HT-29 (cell line): ENCODE data around the gene ZNF296. TPM values are rescaled to one million over a fixed set of nuclear protein-coding genes. Genes with fewer than 3 reads are reported as not detected.
"Not testable (repeated sequence)": the region's sequence is repeated elsewhere in the genome, so short reads cannot be mapped to it uniquely, and the experiment has no call there.

Source experiments
- DNase-seq: peaks from one replicate; pipeline ENCODE4 v3.0.0-alpha.2; 2015; ENCODE audit warnings: low spot score
- total RNA-seq: library from RNA; depleted of rRNA; stranded (reverse); fragments of >200 nt; shearing (Covaris generic); gene quantifications from 2 replicates; pipeline ENCODE4 v1.2.3, GENCODE V29; 2014; rRNA removed

The ZNF296 gene
- 1.5 and 1.7 TPM in 2 replicates for total RNA-seq

DNA sequence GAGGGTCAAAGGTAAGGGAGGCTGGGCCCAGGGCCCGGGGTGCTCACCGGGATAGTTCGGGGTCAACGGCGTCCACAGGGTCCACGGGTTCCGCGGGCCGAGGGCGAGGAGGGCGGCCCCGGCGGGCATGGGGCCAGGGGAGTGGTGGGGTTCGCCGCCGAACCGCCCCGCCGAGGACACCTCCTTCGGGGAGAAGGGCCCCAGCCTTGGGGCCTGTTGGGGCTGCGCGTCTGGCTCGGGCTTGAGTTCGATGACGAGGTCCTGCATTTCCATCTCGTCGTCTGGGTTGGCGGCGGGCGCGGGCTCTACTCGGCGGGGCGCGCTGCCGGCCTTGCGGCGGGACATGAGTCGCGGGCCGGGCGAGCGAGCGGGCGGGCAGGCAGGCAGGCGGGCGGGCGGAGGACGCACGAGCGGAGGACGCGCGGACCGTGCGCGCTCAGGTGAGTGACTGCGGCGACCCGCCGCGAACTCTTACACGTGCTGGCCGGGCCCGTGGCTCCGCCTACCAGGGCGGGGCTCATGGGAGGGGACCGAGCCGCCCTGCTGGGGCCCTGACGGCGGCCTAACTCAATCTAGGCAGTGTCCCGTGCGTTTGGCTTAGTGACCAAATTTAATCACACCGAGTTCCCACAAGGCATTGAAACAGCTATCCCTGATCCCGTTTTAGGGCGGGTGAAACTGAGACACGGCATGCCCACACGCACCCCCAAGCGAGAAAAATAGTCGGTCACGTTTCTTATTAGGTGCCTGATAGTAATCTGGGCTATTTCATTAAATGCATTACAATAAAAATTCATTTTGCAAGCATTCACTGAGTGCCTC is at the start of gene ZNF296:
TSS of gene ZNF296 (minus strand) at position 450 of the 822 bp plus-strand sequence. CDS start at position 345, 105 bp downstream.
- DNase-seq, result peak; percentile 89

GRCh38 chr19:45125360-45125759 is 49.1 kb upstream of the ZNF296 start:
- DNase-seq, result no peak

- DNase-seq, result no peak
Measured at GRCh38 chr19:45124021-45124420, 47.7 kb upstream of the ZNF296 start.

DNA sequence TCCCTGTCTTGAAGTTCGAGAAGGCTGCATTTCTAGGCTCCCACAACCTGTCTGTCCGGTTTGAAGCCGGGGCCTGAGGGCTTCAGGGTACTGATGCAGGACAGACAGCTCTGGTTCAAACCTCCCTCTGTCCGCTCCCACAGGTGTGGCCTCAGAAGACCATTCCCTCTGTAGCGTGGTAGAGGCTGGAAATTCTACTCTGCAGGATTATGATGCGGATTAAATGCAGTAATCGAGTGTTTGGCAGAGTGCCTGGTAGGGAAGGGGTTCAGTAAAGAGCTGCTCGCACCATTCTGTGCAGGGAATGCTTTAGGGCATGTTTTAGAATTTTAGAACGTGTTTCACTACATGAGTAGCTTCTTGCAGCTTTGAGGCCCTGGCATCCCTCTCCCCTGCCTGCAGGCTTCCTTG is 47.2 kb upstream of the ZNF296 start:
- DNase-seq, result peak; percentile 52

DNA sequence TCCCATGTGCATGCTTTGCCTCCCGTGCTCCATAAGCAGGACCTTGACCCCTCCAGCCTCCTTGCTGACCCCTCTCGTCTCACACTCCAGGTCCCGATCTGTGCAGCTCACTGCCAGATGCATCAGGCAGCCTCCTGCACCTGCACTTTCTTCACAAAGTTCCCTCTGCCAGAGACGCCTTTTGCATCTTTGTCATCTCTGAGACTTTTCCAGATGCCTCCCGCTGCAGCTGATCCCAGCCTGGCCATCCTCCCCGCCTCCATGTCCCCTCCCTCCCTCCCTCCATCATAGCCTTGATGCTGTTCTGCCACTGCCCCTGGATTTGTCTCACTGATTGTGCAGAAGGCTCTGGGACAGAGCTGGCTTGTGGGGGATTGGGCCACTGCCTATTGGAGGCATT is 46.6 kb upstream of the ZNF296 start:
- no peak for DNase-seq

GRCh38 chr19:45121827-45122345 is 45.6 kb upstream of the ZNF296 start:
- no peak for DNase-seq

GRCh38 chr19:45119582-45119981 is 43.3 kb upstream of the ZNF296 start:
- DNase-seq, result no peak

DNA sequence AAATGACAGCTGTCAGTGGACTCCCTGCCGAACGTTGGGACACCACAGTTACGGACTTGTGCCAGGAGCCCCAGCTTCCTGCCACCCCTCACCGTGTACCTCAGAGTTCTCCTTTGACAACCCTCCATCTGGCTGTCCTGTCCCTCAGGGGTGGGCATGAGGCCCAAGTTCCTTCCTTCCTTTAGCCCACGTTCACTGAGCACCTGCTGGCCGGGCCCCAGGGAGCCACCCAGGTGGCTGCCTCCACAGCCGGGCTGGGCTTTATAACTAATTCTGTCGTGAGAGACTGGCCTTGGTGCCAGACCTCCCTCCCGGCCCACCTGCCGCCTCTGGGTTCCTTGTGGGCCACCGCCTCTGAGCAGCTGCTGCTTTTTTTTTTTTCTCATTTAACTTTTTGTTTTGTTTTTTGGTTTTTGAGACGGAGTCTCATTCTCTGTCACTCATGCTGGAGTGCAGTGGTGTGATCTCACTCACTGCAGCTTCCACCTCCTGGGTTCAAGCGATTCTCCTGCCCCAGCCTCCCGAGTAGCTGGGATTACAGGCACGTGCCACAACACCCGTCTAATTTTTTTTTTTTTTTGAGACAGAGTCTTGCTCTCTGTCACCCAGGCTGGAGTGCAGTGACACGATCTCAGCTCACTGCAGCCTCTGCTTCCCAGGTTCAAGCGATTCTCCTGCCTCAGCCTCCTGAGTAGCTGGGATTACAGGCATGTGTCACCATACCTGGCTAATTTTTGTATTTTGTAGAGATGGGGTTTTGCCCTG is 42.5 kb upstream of the ZNF296 start:
- DNase-seq, result not testable (repeated sequence)

DNA sequence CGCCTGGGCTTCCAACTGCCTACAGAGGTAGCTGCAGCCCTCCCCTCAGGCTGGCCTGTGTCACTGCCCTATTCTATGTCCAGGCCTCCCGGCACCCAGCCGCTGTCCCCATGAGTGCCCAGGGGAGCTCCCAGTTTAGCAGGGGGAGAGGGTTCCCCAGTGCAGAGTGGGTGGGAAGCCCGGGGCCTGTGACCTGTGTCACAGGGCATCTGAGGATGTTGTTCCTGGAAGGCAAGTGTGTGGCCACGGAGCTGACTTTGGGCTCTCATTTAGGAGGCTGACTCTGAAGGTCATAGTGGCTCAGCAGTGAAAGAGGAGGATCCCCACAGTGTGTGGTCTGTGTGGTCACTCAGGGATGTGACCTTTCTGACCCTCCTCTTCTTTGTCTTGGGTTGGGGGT is 41.8 kb upstream of the ZNF296 start:
- no peak for DNase-seq

GRCh38 chr19:45117671-45118070 is 41.4 kb upstream of the ZNF296 start:
- no peak for DNase-seq

DNA sequence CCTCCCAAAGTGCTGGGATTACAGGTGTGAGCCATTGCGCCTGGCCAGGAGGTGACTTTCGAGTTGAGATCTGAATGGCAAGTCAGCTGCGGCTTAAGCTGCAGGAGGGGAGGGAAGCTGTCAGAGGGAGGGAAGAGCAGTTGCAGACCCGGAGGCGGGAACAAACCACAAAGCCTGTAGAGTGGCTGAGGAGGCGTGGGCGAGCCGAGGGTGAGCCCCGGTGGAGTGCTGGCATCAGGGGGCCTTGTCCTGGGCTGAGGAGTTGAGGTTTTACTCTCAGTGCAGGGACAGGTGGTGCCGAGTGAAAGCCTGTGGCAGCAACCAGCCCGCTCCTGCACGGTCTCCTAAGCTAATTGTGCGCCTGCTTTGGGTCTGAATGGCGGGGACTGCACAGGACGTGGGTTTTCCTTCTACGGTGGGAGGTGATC is 40.9 kb upstream of the ZNF296 start:
- no peak for DNase-seq

GRCh38 chr19:45115809-45116615 is 39.7 kb upstream of the ZNF296 start:
- no peak for DNase-seq

DNA sequence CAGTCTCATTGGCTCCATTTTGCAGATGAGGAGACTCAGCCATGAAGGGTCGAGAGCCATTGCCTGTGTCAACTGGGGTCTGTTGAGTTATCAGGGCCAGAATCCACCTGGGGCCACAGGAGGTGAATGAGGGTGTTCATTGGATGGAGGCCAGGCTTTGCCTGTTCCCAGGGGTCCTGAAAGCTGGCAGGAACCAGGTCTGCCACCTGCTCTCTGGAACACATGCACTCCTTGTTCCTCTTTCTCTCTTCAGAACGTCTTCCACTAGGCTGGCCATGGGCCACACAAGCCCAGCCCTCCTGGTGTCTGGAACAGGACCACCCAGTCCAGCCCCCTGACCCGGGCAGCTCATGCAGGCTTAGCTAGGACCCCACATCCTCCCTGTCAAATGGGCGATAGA is 37.8 kb upstream of the ZNF296 start:
- DNase-seq, result no peak

- DNase-seq, result peak; percentile 65
Measured at GRCh38 chr19:45113628-45114027, 37.4 kb upstream of the ZNF296 start.

DNA sequence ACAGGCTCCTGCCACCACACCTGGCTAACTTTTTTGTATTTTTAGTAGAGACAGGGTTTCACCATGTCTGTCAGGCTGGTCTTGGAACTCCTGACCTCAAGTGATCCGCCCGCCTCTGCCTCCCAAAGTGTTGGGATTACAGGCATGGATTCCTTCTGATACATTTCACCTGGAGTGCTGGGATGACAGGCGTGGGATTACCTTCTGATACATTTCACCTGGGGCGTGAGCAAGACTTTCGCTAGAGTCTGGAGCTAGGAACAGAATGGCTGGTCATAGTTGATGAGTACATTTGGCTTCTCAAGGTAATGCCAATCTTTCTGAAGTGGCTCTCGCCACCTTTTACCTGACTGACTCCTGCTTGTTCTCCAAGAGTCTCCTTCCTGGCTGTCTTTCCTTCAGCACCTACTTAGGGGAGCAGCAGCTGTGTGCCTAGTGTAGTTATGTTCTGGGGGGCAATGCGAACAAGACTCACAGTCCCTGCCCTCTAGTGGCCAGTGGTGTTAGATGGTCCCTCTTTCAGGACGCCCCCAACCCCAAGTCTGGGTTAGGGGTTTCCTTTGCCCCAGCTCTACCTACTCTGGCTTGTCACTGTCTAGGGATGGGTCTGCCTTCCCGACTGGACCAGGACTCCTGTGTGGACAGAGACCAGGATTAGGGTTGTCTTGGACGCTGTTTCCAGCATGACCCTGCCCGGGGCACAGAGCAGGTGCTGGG is 36.0 kb upstream of the ZNF296 start:
- DNase-seq, result no peak

GRCh38 chr19:45110851-45111266 is 34.6 kb upstream of the ZNF296 start:
- no peak for DNase-seq

- DNase-seq, result no peak
Measured at GRCh38 chr19:45107621-45108150, 31.4 kb upstream of the ZNF296 start.

- not testable (repeated sequence) for DNase-seq
Measured at GRCh38 chr19:45106363-45106762, 30.1 kb upstream of the ZNF296 start.

DNA sequence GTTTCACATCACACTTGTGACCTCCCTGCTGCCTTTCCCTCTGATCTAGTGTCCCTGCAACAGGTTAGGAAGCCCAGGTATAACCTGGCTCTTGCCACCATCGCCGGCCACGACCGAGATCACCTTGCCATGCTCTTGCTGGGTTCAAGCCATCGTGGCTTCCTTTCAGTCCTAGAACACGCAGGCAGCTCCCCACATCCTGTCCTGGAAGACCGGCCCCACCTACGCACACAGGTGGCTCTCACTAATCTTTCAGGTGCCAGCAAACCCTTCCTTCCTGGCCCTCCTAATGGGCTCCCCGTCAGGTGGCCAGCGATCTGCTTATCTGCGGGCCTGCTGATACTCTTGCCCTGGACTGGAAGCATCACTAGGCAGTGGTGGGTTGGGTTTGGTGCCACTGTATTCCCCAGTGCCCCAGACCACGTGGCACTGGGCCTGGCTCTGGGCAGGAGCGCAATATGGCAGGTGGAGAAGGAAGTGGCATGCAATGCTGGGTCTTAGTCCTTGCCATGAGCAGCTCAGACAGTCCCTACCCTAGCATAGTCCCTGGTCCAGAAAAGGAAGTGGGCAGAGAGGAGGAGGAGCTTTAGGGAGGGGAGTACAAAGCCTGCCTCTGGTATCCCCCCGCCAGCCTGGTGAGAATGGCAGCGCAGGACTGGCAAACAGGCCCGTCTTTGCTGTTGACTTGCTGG is 28.5 kb upstream of the ZNF296 start:
- no peak for DNase-seq
